Smooth muscle cell (in vitro differentiated cells): ENCODE results near the gene SUMF1. TPM values are rescaled to one million over a fixed set of nuclear protein-coding genes. Genes with fewer than 3 reads are reported as not detected.

Experiments
- DNase-seq: peaks from one replicate; lab custom pipeline; 2025; ENCODE audit not compliant: unreplicated experiment; lab: John Stamatoyannopoulos, UW
- H2AFZ ChIP-seq: fragments of 200-600 bp; sonication (generic); 2 replicates; pipeline ENCODE4 v1.6.0; 2016; ENCODE audit warnings: antibody characterized with exemption, low read depth, mild to moderate bottlenecking
- H3F3A ChIP-seq: fragments of 200-600 bp; sonication (generic); 2 replicates; pipeline ENCODE4 v1.6.0; 2017; ENCODE audit warnings: antibody characterized with exemption, low read depth
- H3K27ac ChIP-seq: fragments of 200-600 bp; sonication (generic); 2 replicates; pipeline ENCODE4 v1.5.1; 2016; ENCODE audit warnings: low read depth, mild to moderate bottlenecking
- H3K27me3 ChIP-seq: fragments of 200-600 bp; sonication (generic); 2 replicates; pipeline ENCODE4 v1.6.1; 2016; ENCODE audit warnings: low read depth, mild to moderate bottlenecking
- H3K36me3 ChIP-seq: fragments of 200-600 bp; sonication (generic); 2 replicates; pipeline ENCODE4 v1.5.1; 2016; ENCODE audit warnings: low read depth
- H3K4me1 ChIP-seq: fragments of 200-600 bp; sonication (generic); 2 replicates; pipeline ENCODE4 v1.5.1; 2016; ENCODE audit warnings: low read depth
- H3K4me2 ChIP-seq: fragments of 200-600 bp; sonication (generic); 2 replicates; pipeline ENCODE4 v1.6.0; 2016; ENCODE audit warnings: mild to moderate bottlenecking
- H3K4me3 ChIP-seq: fragments of 200-600 bp; sonication (generic); 2 replicates; pipeline ENCODE4 v1.5.1; 2016; ENCODE audit warnings: mild to moderate bottlenecking
- H3K79me2 ChIP-seq: fragments of 200-600 bp; sonication (generic); 2 replicates; pipeline ENCODE4 v1.6.0; 2016; ENCODE audit warnings: low read depth, mild to moderate bottlenecking
- H3K9ac ChIP-seq: fragments of 200-600 bp; sonication (generic); 2 replicates; pipeline ENCODE4 v1.6.0; 2016; ENCODE audit warnings: low read depth
- H3K9me3 ChIP-seq: fragments of 200-600 bp; sonication (generic); replicated peaks from 2 replicates; pipeline ENCODE4 v1.5.1; 2016; ENCODE audit warnings: low read depth
- H4K20me1 ChIP-seq: fragments of 200-600 bp; sonication (generic); 2 replicates; pipeline ENCODE4 v1.6.0; 2016; ENCODE audit warnings: low read depth
- WGBS: methylation state at CpG from one replicate; pipeline ENCODE4 v1.1.7; 2016; ENCODE audit warnings: low lambda C conversion rate; 5-methylcytosine and 5-hydroxymethylcytosine counted together
- polyA plus RNA-seq: library from polyadenylated mRNA; unstranded; fragments of >200 nt; fragmentation: Nextera tagmentation; extraction: Ambion mirVana; gene quantifications from 2 replicates; pipeline ENCODE4 v1.2.1, GENCODE V29; 2016
- total RNA-seq: library from RNA; depleted of rRNA; stranded (reverse); fragments of >200 nt; gene quantifications from 2 replicates; pipeline ENCODE4 v1.2.3, GENCODE V29; 2014
- TF ChIP-seq, protein P1 (sequence below): fragments of 200-600 bp; sonication (generic); IDR thresholded peaks from 2 replicates; pipeline ENCODE4 v1.5.1; 2017; ENCODE audit warnings: borderline replicate concordance, mild to moderate bottlenecking, antibody characterized with exemption; ENCODE audit not compliant: insufficient read depth, poor library complexity, severe bottlenecking

Gene SUMF1
- total and polyA plus RNA-seq, 2 experiments from 2014 or later = 28.3 to 29.5 TPM

DNA sequence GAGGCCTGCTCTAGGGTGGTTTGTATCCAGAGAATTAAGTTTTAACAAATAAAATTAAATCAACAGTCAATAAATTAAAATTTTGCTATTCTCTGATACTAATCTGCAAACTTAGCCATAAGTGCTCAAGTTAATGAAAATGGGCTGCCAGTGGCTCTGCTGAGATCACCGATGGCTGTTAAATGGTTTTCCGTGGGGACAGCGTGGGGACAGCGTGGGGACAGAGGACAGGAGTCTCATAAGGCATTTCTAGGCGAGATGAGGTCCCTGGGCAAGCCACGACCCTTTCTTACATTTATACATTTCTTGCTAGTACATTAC is 110.9 kb downstream of the SUMF1 start:
- DNase-seq = no peak
- no peak overlapping the region for H3K4me3 ChIP-seq
- TF ChIP-seq, protein P1, sequence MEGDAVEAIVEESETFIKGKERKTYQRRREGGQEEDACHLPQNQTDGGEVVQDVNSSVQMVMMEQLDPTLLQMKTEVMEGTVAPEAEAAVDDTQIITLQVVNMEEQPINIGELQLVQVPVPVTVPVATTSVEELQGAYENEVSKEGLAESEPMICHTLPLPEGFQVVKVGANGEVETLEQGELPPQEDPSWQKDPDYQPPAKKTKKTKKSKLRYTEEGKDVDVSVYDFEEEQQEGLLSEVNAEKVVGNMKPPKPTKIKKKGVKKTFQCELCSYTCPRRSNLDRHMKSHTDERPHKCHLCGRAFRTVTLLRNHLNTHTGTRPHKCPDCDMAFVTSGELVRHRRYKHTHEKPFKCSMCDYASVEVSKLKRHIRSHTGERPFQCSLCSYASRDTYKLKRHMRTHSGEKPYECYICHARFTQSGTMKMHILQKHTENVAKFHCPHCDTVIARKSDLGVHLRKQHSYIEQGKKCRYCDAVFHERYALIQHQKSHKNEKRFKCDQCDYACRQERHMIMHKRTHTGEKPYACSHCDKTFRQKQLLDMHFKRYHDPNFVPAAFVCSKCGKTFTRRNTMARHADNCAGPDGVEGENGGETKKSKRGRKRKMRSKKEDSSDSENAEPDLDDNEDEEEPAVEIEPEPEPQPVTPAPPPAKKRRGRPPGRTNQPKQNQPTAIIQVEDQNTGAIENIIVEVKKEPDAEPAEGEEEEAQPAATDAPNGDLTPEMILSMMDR = no peak
- H3K4me1 ChIP-seq = no peaks in the 10 kb centered on the region
- H3K27me3 ChIP-seq = no peaks in the 10 kb centered on the region
- H3K36me3 ChIP-seq = no peaks in the 10 kb centered on the region
- no peak overlapping the region for H2AFZ ChIP-seq
- H3K4me2 ChIP-seq = no peak overlapping the region
- 83% methylated on average over 6 of the region's 6 CpGs for WGBS
- H4K20me1 ChIP-seq = no peaks in the 10 kb centered on the region
- H3F3A ChIP-seq = no peaks in the 10 kb centered on the region
- H3K9me3 ChIP-seq = no peaks in the 10 kb centered on the region
- no peaks in the 10 kb centered on the region for H3K79me2 ChIP-seq
- no peak overlapping the region for H3K27ac ChIP-seq
- H3K9ac ChIP-seq = no peak overlapping the region

DNA sequence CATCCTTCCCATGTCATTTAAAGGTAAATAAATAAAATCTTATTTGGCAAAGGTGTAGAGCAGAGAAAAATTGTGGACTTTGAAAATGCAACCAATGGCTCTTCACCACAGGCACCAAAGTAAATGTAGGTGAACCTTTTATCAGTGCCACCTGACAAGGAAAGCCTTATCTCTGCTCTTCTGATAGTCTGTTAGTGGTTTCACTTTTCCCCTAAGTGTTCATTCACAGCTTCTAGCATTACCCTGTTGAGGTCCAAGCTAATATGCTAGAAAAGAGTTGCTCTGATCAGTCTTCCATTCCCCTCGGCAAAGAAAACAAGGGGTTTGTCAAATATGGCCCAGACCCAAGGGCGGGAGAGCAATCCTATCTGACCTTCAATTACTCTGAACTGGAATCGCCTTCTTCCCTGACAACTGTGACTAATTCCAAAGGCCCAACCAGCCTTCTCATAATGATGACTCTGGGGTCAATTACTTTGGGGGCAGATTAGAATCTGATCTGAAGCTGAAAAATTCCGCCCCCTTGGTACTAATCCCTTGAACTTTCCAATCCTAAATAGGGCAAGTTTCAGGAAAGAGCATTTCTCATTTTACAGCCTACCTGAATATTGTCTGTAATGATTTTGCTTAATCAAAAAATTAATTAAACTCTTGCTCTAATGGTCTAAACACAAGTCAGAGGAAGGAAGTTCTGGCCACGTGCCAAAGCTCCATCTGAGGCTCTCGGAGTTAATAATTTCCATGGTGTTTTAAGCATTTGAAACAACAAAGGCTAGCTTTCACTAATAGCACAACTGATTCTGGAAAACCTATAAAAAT is 111.5 kb downstream of the SUMF1 start:
- H3K36me3 ChIP-seq = no peaks in the 10 kb centered on the region
- no peak overlapping the region for H2AFZ ChIP-seq
- no peak for DNase-seq
- H3K4me1 ChIP-seq = no peaks in the 10 kb centered on the region
- no peaks in the 10 kb centered on the region for H3K27me3 ChIP-seq
- 78% methylated on average over 6 of the region's 6 CpGs for WGBS
- no peaks in the 10 kb centered on the region for H4K20me1 ChIP-seq
- H3K9ac ChIP-seq = no peak overlapping the region
- no peaks in the 10 kb centered on the region for H3K9me3 ChIP-seq
- no peak overlapping the region for H3K4me3 ChIP-seq
- H3F3A ChIP-seq = no peaks in the 10 kb centered on the region
- H3K27ac ChIP-seq = no peak overlapping the region
- H3K4me2 ChIP-seq = no peak overlapping the region
- TF ChIP-seq, protein P1 = no peak
- no peaks in the 10 kb centered on the region for H3K79me2 ChIP-seq

DNA sequence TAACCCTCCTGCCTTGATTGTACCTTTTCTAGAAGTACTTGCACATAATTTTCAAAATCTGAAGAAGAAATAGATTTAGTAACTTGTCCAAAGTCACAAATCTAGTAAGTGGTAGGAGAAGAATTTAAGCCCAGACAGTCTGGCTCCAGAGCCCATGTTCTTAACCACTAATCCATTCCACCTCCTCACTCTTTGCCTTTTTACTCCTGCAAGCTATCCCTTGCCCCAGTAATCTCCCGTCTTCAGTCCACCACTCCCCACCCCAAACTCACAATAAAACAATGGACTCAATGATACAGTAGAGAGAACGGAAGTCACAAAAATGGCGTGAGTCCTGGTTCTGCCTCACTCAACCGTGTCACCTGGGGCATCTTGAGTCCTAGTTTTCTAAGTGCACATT is 115.2 kb downstream of the SUMF1 start:
- Histone ChIP-seq H3K9me3 (no peaks in the 10 kb centered on the region), H3K27me3 (no peaks in the 10 kb centered on the region), H4K20me1 (no peaks in the 10 kb centered on the region), H3K79me2 (no peaks in the 10 kb centered on the region), H3K4me1 (no peaks in the 10 kb centered on the region), H3F3A (no peaks in the 10 kb centered on the region), H3K4me2 (peak overlapping the region; percentile 84), H3K36me3 (no peaks in the 10 kb centered on the region), H2AFZ (no peak overlapping the region), H3K9ac (peak overlapping the region; percentile 21), H3K27ac (peak overlapping the region; percentile 83), H3K4me3 (peak overlapping the region; percentile 42)
- TF ChIP-seq, protein P1 = no peak
- no peak for DNase-seq
- WGBS = 32% methylated on average over 4 of the region's 4 CpGs
